ENCODE results near the gene ZNF581. TPM values are rescaled to one million over a fixed set of nuclear protein-coding genes. Genes with fewer than 3 reads are reported as not detected.

Gene ZNF581
- total RNA-seq, 3 donors from 2014 or later: 10.7 to 16.8 (median 16.7) TPM

GRCh38 chr19:55685776-55686175, 42.3 kb downstream of the ZNF581 start:
- intact Hi-C loops (cut with DNase I; ENCODE audit: low total_unique reads): no loop called here

GRCh38 chr19:55686311-55687050, 43.0 kb downstream of the ZNF581 start:
- no peaks in the 10 kb centered on the region for H3K27me3 ChIP-seq
- no peak for DNase-seq (ENCODE audit: low spot score in 2 of 2)
- H3K36me3 ChIP-seq: peaks cover 7% of the 10 kb centered on the region
- no peak overlapping the region for H3K4me3 ChIP-seq
- H3K4me1 ChIP-seq: no peaks in the 10 kb centered on the region
- H3K27ac ChIP-seq: no peak overlapping the region
- no peaks in the 10 kb centered on the region for H3K9me3 ChIP-seq
- intact Hi-C loops (cut with DNase I; ENCODE audit: low total_unique reads): no loop called here
- TF ChIP-seq POLR2A (IDR thresholded peaks at IDR 0.05): no peak
- no peak for TF ChIP-seq CTCF (IDR thresholded peaks at IDR 0.05)
- TF ChIP-seq POLR2AphosphoS5 (IDR thresholded peaks at IDR 0.05): no peak

More at GRCh38 chr19:55685776-55686175, 42.3 kb downstream of the ZNF581 start:
- no peak overlapping the region for H3K27ac ChIP-seq
- H3K4me3 ChIP-seq: no peak overlapping the region
- H3K36me3 ChIP-seq: peaks cover 7% of the 10 kb centered on the region
- DNase-seq (ENCODE audit: low spot score in 2 of 2): no peak
- TF ChIP-seq POLR2AphosphoS5 (IDR thresholded peaks at IDR 0.05): no peak
- TF ChIP-seq CTCF (IDR thresholded peaks at IDR 0.05): no peak
- TF ChIP-seq POLR2A (IDR thresholded peaks at IDR 0.05): no peak
- H3K9me3 ChIP-seq: no peaks in the 10 kb centered on the region
- H3K27me3 ChIP-seq: no peaks in the 10 kb centered on the region
- no peaks in the 10 kb centered on the region for H3K4me1 ChIP-seq

- Histone ChIP-seq H3K4me3 (no peak overlapping the region), H3K9me3 (no peaks in the 10 kb centered on the region), H3K27me3 (no peaks in the 10 kb centered on the region), H3K4me1 (no peaks in the 10 kb centered on the region), H3K27ac (no peak overlapping the region), H3K36me3 (peaks cover 7% of the 10 kb centered on the region)
- intact Hi-C loops (cut with DNase I; ENCODE audit: low total_unique reads): no loop called here
- DNase-seq (ENCODE audit: low spot score in 2 of 2): no peak
- TF ChIP-seq POLR2A (IDR thresholded peaks at IDR 0.05): no peak
- TF ChIP-seq POLR2AphosphoS5 (IDR thresholded peaks at IDR 0.05): no peak
- no peak for TF ChIP-seq CTCF (IDR thresholded peaks at IDR 0.05)
Observed at GRCh38 chr19:55687281-55688201, 44.1 kb downstream of the ZNF581 start.

- H3K4me3 ChIP-seq: no peak overlapping the region
- DNase-seq (ENCODE audit: low spot score in 2 of 2): no peak
- TF ChIP-seq POLR2AphosphoS5 (IDR thresholded peaks at IDR 0.05) (no peak), POLR2A (IDR thresholded peaks at IDR 0.05) (no peak), CTCF (IDR thresholded peaks at IDR 0.05) (no peak)
- no peaks in the 10 kb centered on the region for H3K9me3 ChIP-seq
- H3K4me1 ChIP-seq: no peaks in the 10 kb centered on the region
- H3K27ac ChIP-seq: no peak overlapping the region
- H3K36me3 ChIP-seq: peaks cover 7% of the 10 kb centered on the region
- no peaks in the 10 kb centered on the region for H3K27me3 ChIP-seq
- intact Hi-C loops (cut with DNase I; ENCODE audit: low total_unique reads): no loop called here
Observed at GRCh38 chr19:55688422-55689218, 45.2 kb downstream of the ZNF581 start.
